RWPE1 (cell line): ENCODE data around the gene HOATZ.

Source experiments
- CTCF ChIA-PET: fragments of 350-600 bp; sonication (Branson Sonifier 250); formaldehyde crosslinking; extraction: SDS; loops from one replicate; lab custom pipeline; 2021; lab: Yijun Ruan, JAX
- POLR2A ChIA-PET: fragments of 400-600 bp; formaldehyde crosslinking; extraction: SDS; loops from one replicate; lab custom pipeline; 2020; ENCODE audit warnings: antibody characterized with exemption; ENCODE audit not compliant: low non-redundant PET; lab: Yijun Ruan, JAX
- DNase-seq: peaks from one replicate; pipeline ENCODE4 v3.0.0; 2012; ENCODE audit warnings: low spot score
- H3K27ac ChIP-seq: fragments of 450-650 bp; 2 replicates; pipeline ENCODE4 v1.5.1; 2017
- CTCF ChIP-seq: fragments of 450-650 bp; conservative IDR thresholded peaks from 2 replicates; pipeline ENCODE4 v1.5.1; 2017; ENCODE audit warnings: low read depth, mild to moderate bottlenecking

Gene HOATZ

GRCh38 chr11:111514216-111515031 is at the start of gene HOATZ:
HOATZ (plus strand) TSS chr11:111514778; CDS start chr11:111514785, 7 bp downstream.
- TF ChIP-seq CTCF: no peak
- POLR2A ChIA-PET: no interaction called here
- CTCF ChIA-PET: no interaction called here
- H3K27ac ChIP-seq: no peak within 1 kb of the TSS
- DNase-seq: no peak

- ChIA-PET POLR2A (no interaction called here), CTCF (interaction anchor here (1.3 kb wide), 1 partner anchor 11 kb away, joined by 5 read pairs; no protein-coding TSS in a partner anchor)
- H3K27ac ChIP-seq: no peak overlapping the region
- no peak for TF ChIP-seq CTCF
- peak; percentile 64 for DNase-seq
These were observed 49.2 kb upstream of the HOATZ start for GRCh38 chr11:111465400-111465799.

- ChIA-PET CTCF (no interaction called here), POLR2A (no interaction called here)
- TF ChIP-seq CTCF: no peak
- H3K27ac ChIP-seq: no peak overlapping the region
- no peak for DNase-seq
These were observed 48.0 kb upstream of the HOATZ start for GRCh38 chr11:111466615-111467014.

- ChIA-PET CTCF (no interaction called here), POLR2A (no interaction called here)
- no peak overlapping the region for H3K27ac ChIP-seq
- TF ChIP-seq CTCF: no peak
- DNase-seq: no peak
These were observed 45.4 kb upstream of the HOATZ start for GRCh38 chr11:111469200-111469599.

- no peak overlapping the region for H3K27ac ChIP-seq
- TF ChIP-seq CTCF: no peak
- CTCF ChIA-PET: no interaction called here
- POLR2A ChIA-PET: no interaction called here
- peak; percentile 38 for DNase-seq
These were observed 42.4 kb upstream of the HOATZ start for GRCh38 chr11:111472228-111472627.

- POLR2A ChIA-PET: no interaction called here
- no peak overlapping the region for H3K27ac ChIP-seq
- no peak for TF ChIP-seq CTCF
- CTCF ChIA-PET: no interaction called here
- no peak for DNase-seq
These were observed 40.1 kb upstream of the HOATZ start for GRCh38 chr11:111474432-111474831.
